IPS-NIHi7 (cell line): ENCODE results near the gene HOXC11.

ENCODE experiments used
- DNase-seq: peaks from one replicate; pipeline ENCODE4 v3.0.0; 2012; ENCODE audit warnings: mixed read lengths; ENCODE audit errors: extremely low spot score

Gene HOXC11

GRCh38 chr12:53984901-53985691, 12.2 kb downstream of the HOXC11 start, which contains the start of gene HOXC10:
HOXC10 (plus strand) TSS chr12:53985146; CDS start chr12:53985260, 114 bp downstream.
- peak; percentile 88 for DNase-seq

- no peak for DNase-seq
Measured at GRCh38 chr12:53985692-53985993, 12.7 kb downstream of the HOXC11 start.

- DNase-seq, result no peak
Measured at GRCh38 chr12:53985994-53986685, 13.2 kb downstream of the HOXC11 start.

GRCh38 chr12:53986686-53987483, 14.0 kb downstream of the HOXC11 start:
- no peak for DNase-seq

GRCh38 chr12:53987787-53988230, 14.9 kb downstream of the HOXC11 start:
- no peak for DNase-seq

- no peak for DNase-seq
Measured at GRCh38 chr12:53988541-53989226, 15.8 kb downstream of the HOXC11 start.

GRCh38 chr12:53989227-53990113, 16.5 kb downstream of the HOXC11 start:
- no peak for DNase-seq

GRCh38 chr12:53990311-53991076, 17.6 kb downstream of the HOXC11 start:
- DNase-seq, result no peak

- no peak for DNase-seq
Measured at GRCh38 chr12:53991077-53991460, 18.1 kb downstream of the HOXC11 start.

- DNase-seq, result no peak
Measured at GRCh38 chr12:53992377-53992889, 19.5 kb downstream of the HOXC11 start.

- no peak for DNase-seq
Measured at GRCh38 chr12:53993162-53994008, 20.5 kb downstream of the HOXC11 start.

- no peak for DNase-seq
Measured at GRCh38 chr12:53994009-53994263, 21.0 kb downstream of the HOXC11 start.

GRCh38 chr12:53994264-53995001, 21.5 kb downstream of the HOXC11 start:
- no peak for DNase-seq

GRCh38 chr12:53995002-53995377, 22.1 kb downstream of the HOXC11 start:
- DNase-seq, result no peak

GRCh38 chr12:53995378-53996239, 22.7 kb downstream of the HOXC11 start:
- DNase-seq, result no peak

GRCh38 chr12:53996240-53997203, 23.6 kb downstream of the HOXC11 start:
- DNase-seq, result no peak
